GM21526 (cell line): Measurements from ENCODE around the gene ALG3.

Experiments used
- ATAC-seq: cut with Tn5 transposase; IDR thresholded peaks from one replicate; pipeline ENCODE4 v1.9.1; 2021; ENCODE audit warnings: moderate library complexity; ENCODE audit not compliant: unreplicated experiment, low FRiP score

Gene ALG3

GRCh38 chr3:184200825-184201224, 47.9 kb downstream of the ALG3 start:
- no peak for ATAC-seq

- ATAC-seq: no peak
Observed at GRCh38 chr3:184198509-184198908, 50.3 kb downstream of the ALG3 start.

GRCh38 chr3:184196536-184196935, 52.2 kb downstream of the ALG3 start:
- no peak for ATAC-seq

GRCh38 chr3:184193991-184194539, 54.7 kb downstream of the ALG3 start:
- no peak for ATAC-seq

- no peak for ATAC-seq
Observed at GRCh38 chr3:184192889-184193288, 55.9 kb downstream of the ALG3 start.
